Stomach smooth muscle (tissue), 2 donors: ENCODE measurements around the gene ZNF474.

Source experiments
- H3K27ac ChIP-seq: one replicate; pipeline ENCODE4 v1.7.0; 2013; ENCODE audit warnings: mild to moderate bottlenecking, low read length, inconsistent platforms
- H3K27me3 ChIP-seq, 2 donors: one replicate each; pipeline ENCODE4 v1.7.0; 2013; ENCODE audit warnings: low read length in 2 of 2; ENCODE audit not compliant: insufficient read depth in 2 of 2, control insufficient read depth in 1 of 2
- H3K36me3 ChIP-seq, 2 donors: one replicate each; pipeline ENCODE4 v1.7.0; 2013; ENCODE audit warnings: low read length in 2 of 2; ENCODE audit not compliant: control insufficient read depth in 2 of 2, insufficient read depth in 2 of 2
- H3K4me1 ChIP-seq: one replicate; pipeline ENCODE4 v1.7.0; 2013; ENCODE audit warnings: low read length; ENCODE audit not compliant: control insufficient read depth, insufficient read depth
- H3K4me3 ChIP-seq, 2 donors: one replicate each; pipeline ENCODE4 v1.7.0; 2013; ENCODE audit warnings: low read length in 2 of 2
- H3K9ac ChIP-seq, 2 donors: one replicate each; pipeline ENCODE4 v1.7.0; 2013; ENCODE audit warnings: low read length in 2 of 2, mild to moderate bottlenecking in 1 of 2
- H3K9me3 ChIP-seq, 2 donors: one replicate each; pipeline ENCODE4 v1.7.0; 2013; ENCODE audit warnings: low read length in 2 of 2; ENCODE audit not compliant: control insufficient read depth in 2 of 2
- donor health status: healthy.
- donor health status: Pancreatic carcinoma.

ZNF474 gene

DNA sequence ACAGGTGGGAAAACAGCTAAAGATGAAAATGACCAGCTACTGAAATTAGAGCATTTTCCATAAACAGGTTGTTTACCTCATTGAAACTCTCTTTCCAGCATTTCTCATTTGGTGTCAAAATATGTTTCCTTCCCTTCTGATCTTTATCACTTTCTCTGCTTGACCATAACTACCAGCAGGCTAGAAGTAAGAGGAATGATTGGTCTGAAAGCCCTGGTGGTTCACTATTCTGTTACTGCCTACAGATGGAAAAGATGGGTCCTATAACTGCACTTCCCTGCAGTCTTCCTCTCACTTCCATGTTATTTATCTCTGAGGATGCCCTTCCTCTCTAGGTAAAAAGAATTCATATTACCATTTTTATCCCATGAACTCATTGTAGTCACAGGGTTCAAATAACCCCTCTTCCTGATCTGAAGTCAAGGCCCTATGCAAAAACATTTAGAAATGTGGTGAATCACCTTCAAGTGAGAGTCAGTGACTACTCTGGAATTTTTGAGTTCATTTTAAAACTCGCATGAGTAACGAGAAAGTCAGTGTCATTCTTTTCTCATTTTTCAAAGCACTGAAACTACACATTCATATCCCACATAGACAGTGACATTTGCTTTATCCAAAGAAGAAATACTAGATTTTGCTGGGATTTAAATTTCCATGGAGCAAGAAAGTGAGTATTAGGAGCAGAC lies 51.7 kb downstream of the ZNF474 start:
- H3K36me3 ChIP-seq, result no peaks in the 10 kb centered on the region
- H3K9me3 ChIP-seq, result no peaks in the 10 kb centered on the region
- H3K4me1 ChIP-seq, result peaks cover 6% of the 10 kb centered on the region
- no peaks in the 10 kb centered on the region for H3K27me3 ChIP-seq
- no peak overlapping the region for H3K4me3 ChIP-seq
- H3K9ac ChIP-seq, result no peak overlapping the region
- no peak overlapping the region for H3K27ac ChIP-seq

DNA sequence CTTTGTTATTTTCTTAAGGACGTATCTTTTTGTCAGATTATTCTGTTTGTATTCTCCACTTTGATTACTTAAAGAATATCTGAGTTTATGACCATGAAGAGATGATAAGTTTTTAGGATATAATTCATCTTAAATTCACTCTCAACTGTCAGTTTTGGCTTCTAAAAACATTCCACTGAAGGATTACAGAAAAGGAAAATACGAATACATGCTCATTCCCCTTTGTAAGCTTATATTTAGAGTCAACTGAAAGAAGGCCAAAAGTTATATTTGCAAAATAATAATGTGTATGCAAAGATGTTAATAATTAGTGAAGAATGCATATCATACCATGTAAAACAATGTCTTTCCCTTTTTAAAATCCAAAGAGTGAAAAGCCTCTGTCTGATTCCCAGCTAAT lies 52.5 kb downstream of the ZNF474 start:
- Histone ChIP-seq H3K27ac (no peak overlapping the region), H3K36me3 (no peaks in the 10 kb centered on the region), H3K9ac (no peak overlapping the region), H3K9me3 (no peaks in the 10 kb centered on the region), H3K27me3 (no peaks in the 10 kb centered on the region), H3K4me1 (peaks cover 6% of the 10 kb centered on the region), H3K4me3 (no peak overlapping the region)

DNA sequence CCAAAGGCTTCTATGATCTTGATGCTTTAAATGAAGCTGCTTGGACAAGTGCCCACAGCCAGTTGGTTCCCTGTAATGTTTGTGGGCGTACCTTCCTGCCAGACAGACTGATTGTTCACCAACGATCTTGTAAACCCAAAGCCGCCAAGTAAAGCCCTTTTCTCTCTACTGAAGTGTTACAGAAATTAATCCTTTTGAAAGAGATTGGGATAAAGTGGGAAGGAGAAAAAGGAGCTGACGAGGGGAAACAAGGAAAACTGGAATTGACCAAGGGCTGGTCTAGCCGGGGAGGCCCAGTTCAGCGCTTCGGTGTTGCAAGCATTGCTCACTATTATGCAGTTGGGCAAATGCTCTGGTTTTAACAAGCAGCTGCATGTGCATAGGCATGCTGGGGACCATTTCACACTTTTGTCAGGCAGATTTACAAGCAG lies 53.2 kb downstream of the ZNF474 start:
- Histone ChIP-seq H3K27ac (no peak overlapping the region), H3K36me3 (no peaks in the 10 kb centered on the region), H3K9ac (no peak overlapping the region), H3K4me1 (peaks cover 6% of the 10 kb centered on the region), H3K4me3 (no peak overlapping the region), H3K27me3 (no peaks in the 10 kb centered on the region), H3K9me3 (no peaks in the 10 kb centered on the region)

DNA sequence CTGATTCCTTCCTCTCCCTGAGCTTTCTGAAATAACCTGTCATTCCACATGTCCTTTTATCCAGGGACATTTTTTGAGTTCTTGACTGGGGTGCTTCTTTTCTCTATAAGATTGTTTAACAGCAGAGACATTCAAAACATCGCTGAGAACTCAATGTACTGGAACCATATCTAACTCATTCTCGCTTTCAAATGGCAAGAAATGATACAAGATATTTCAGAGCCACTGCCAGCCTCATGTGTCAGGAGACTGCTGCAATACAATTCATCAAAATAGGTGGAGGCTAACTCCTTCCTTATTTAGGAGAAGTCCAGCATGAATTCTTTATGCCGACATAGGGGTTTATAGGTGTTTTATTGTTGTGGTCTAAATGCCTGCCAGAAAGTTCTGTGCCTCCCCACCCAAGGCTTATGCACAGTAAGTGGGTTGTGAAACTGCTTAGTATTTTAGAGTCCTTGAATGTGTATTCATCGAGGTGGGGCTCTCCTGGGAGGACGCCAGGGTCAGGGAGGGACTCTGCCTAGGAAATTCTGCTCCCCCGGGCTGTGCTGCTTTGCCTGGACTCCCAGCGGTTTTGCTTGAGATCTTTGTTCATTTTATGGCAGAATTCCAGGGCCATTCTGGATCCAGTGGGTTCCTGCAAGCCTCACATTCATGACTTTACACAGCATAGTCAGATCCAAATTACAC lies 53.9 kb downstream of the ZNF474 start:
- Histone ChIP-seq H3K9ac (no peak overlapping the region), H3K9me3 (no peaks in the 10 kb centered on the region), H3K36me3 (no peaks in the 10 kb centered on the region), H3K27me3 (no peaks in the 10 kb centered on the region), H3K27ac (no peak overlapping the region), H3K4me3 (no peak overlapping the region), H3K4me1 (peaks cover 6% of the 10 kb centered on the region)

DNA sequence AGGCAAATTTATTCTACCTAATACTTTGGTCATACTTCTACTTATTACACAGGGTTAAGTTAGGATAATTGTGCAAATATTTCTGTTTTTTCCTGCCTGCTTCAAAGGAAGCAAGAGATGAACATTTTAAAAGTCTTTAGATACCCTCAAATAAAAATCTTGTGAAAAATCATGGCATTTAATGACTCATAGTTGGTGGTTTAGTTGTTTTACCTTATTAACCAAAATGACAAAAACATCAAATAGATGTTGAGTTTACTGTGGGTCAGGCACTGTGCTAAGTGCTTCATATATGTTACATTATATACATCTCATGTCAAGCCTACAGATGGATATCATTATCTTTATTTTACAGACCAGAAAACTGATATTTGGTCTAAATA lies 54.4 kb downstream of the ZNF474 start:
- Histone ChIP-seq H3K9ac (no peak overlapping the region), H3K9me3 (no peaks in the 10 kb centered on the region), H3K36me3 (no peaks in the 10 kb centered on the region), H3K27ac (no peak overlapping the region), H3K4me3 (no peak overlapping the region), H3K27me3 (no peaks in the 10 kb centered on the region), H3K4me1 (peaks cover 6% of the 10 kb centered on the region)

DNA sequence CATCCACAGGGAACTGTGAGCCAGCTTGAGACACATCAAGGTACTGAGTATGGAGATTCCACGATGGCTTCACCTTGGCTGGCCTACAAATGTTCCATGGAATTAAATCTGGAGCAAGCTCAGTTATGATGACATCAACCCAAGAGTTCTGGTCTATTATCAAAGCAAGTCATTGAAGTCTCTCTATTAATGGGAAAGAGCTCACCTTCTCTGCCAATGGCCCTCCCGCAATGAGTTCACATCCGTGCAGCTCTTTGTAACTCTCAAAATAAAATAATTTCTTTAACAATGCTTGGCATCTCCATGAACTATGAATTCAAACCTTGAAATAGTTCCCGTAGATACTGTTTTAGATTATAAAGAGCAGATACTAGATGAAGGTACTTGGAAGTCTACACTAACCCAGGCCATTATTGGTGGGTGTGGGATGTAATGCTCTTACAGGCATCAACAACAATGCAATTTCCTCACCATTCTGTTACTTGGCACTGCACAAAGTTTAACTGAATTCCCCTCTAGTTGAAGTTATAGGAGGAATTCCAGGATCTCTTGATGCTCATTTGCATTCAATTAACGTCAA lies 55.4 kb downstream of the ZNF474 start:
- Histone ChIP-seq H3K36me3 (no peaks in the 10 kb centered on the region), H3K9ac (no peak overlapping the region), H3K4me3 (no peak overlapping the region), H3K27me3 (no peaks in the 10 kb centered on the region), H3K27ac (no peak overlapping the region), H3K4me1 (peaks cover 6% of the 10 kb centered on the region), H3K9me3 (no peaks in the 10 kb centered on the region)

DNA sequence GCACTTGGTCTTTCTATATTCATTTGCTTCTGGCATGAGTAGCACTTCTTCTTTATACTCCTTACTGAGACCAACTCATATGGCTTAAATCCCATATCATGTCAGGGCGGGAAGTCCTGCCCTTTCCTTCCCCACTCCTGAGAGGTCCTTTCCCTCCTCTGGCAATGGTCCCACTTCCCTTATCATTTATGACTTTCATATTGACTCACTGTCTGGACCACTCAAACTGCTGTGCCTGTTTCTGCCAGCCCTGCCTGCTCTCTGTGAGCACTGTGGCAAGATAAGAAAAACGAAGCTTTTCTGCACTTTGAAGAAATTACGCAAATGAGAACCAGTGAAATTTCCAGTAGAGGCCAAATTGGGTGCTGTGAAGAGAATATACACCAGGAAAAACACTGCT lies 58.1 kb downstream of the ZNF474 start:
- H3K27me3 ChIP-seq, result no peaks in the 10 kb centered on the region
- H3K4me1 ChIP-seq, result peaks cover 3% of the 10 kb centered on the region
- H3K4me3 ChIP-seq, result no peak overlapping the region
- H3K27ac ChIP-seq, result no peak overlapping the region
- no peaks in the 10 kb centered on the region for H3K36me3 ChIP-seq
- H3K9ac ChIP-seq, result no peak overlapping the region
- H3K9me3 ChIP-seq, result no peaks in the 10 kb centered on the region

DNA sequence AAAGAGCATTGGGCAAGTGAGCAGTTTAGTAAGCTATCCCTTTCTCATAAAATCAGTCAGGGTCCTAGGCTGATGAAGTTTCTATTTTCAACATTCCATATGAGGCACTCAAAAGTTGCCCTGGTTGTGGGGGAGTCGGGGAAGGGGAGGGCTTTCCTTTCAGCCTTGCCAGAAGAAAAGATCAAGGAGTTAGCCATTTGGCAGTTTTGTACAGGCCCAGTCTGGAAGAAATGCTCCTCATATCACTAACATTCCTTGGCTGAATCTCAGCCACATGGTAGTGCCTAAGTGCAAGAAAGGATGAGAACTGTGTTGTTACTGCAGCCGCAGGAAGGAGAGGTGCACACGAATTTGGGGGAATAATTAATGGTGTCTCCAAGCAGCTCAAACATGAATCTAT lies 60.8 kb downstream of the ZNF474 start:
- no peaks in the 10 kb centered on the region for H3K36me3 ChIP-seq
- no peak overlapping the region for H3K4me3 ChIP-seq
- no peak overlapping the region for H3K9ac ChIP-seq
- no peaks in the 10 kb centered on the region for H3K4me1 ChIP-seq
- H3K27ac ChIP-seq, result no peak overlapping the region
- no peaks in the 10 kb centered on the region for H3K27me3 ChIP-seq
- H3K9me3 ChIP-seq, result no peaks in the 10 kb centered on the region

DNA sequence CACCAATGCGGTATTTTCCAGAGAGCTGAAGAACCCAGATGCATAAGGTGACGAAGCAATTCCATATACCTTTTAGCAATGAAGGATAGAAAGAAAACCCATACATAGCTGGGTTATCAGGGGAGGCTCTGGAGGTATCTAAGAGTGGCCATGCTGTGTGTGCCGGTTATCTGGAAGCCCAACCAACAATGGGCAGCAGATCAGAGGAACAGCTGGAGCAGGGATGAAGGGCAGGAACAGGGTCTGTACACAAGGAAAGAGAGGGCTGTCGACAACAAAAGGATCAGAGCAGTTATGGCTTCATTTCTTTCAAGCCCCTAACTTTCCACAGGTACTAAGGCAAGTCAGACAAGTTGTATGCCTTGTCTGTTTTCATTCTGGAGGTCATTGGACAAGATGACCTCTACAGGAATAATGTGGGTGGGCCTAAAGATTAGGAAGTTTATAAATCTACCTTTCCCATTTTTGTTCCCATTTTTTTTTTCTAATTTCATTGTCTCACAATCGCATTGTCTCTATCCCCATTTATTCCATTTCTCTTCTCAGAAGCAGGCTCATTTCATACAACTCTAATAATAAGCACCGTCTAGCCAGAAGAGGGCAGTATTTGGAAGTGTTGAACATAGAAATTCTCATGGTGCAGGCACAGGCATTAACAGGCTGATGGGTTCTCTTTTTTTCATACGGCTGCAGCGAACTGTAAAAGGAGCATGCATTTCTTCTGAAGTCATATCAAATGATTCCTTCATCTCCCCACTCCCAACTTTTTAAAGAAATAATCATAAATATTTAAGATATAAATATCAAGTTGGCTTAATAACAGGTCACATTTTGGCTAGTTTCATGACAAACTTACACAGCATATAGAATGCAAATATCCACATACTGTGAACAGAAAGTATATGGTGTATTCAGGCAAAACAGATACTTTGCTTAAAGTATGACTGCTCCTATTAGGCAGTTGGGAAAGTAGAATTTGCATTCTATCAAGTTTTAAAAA lies 63.5 kb downstream of the ZNF474 start:
- no peak overlapping the region for H3K4me3 ChIP-seq
- no peaks in the 10 kb centered on the region for H3K9me3 ChIP-seq
- H3K36me3 ChIP-seq, result no peaks in the 10 kb centered on the region
- no peaks in the 10 kb centered on the region for H3K27me3 ChIP-seq
- H3K9ac ChIP-seq, result no peak overlapping the region
- no peak overlapping the region for H3K27ac ChIP-seq
- no peaks in the 10 kb centered on the region for H3K4me1 ChIP-seq

DNA sequence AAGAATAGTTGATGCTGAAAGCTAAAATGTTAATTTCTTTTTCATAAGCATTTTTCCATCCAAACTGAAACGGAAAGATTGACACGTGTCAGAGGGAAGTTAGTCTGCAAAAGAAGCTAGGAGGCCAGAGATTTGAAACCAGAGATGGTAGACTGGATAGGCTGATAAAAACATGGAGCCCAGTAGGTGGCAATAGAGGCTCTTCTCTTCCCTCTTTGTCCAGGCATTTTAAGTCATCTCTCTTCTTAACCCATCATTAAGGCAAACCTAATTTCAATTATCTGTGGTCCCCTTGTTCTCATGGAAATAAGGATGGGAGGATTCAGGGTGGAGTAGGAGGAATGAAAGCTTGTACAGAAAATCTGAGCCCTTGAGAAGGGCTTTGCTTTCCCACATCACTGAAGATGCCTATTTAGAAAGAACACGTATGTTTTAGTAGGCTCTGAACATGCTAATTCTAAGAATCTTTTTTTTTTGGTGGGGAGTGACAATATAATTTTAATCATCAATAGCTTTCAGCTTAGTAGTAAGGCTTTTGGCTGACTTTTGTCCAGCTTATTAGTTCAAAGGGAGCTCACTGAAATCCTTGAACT lies 66.6 kb downstream of the ZNF474 start:
- Histone ChIP-seq H3K27ac (no peak overlapping the region), H3K36me3 (no peaks in the 10 kb centered on the region), H3K9ac (no peak overlapping the region), H3K4me1 (no peaks in the 10 kb centered on the region), H3K4me3 (no peak overlapping the region), H3K9me3 (no peaks in the 10 kb centered on the region), H3K27me3 (no peaks in the 10 kb centered on the region)
